Activated T-helper 1 cell treated with anti-CD3 and anti-CD28 coated beads, Interleukin-2, amount 50 U/mL, for 16 hours (primary cell): Measurements from ENCODE around the gene CBFA2T2.
"Not testable (repeated sequence)": the region's sequence is repeated elsewhere in the genome, so short reads cannot be mapped to it uniquely, and the experiment has no call there.

Source experiments
- DNase-seq, 2 donors: peaks; one replicate each; pipeline ENCODE4 v3.0.0-alpha.2; 2020; ENCODE audit warnings: low read depth in 1 of 2, low spot score in 1 of 2

CBFA2T2 gene

DNA sequence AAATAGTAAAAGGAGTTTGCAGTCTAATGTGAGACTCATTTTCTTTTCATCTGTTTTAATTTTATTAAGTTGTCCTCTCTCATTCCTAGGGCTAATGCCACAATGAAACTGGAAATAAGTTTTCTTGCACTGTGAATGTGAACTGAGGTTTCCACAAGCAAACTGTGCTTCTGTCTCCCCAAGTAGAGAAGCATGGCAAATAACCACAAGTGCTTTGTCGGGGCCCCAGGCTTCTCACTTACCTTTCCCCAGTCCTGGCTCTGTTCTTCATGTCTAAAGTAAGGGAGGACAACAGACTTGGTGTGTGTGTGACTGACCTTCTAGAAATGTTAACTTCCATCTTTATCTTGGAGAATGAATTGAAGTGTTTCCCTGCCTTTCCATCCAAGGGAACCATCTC is 80.8 kb downstream of the CBFA2T2 start:
- no peak for DNase-seq

DNA sequence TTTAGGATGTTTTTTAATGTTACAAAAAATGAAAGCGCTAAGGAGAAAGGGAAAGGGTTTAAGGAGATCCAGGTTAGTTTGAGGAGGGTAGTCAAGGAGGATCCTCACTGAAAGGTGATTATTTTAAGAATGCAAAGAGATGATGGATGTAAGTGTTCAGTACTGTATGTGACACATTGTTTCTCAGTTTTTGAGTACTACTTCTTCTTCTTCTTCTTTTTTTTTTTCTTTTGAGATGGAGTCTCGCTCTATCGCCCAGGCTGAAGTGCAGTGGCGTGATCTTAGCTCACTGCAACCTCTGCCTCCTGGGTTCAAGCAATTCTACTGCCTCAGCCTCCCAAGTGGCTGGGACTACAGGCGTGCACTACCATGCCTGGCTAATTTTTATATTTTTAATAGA is 83.4 kb downstream of the CBFA2T2 start:
- not testable (repeated sequence) for DNase-seq

DNA sequence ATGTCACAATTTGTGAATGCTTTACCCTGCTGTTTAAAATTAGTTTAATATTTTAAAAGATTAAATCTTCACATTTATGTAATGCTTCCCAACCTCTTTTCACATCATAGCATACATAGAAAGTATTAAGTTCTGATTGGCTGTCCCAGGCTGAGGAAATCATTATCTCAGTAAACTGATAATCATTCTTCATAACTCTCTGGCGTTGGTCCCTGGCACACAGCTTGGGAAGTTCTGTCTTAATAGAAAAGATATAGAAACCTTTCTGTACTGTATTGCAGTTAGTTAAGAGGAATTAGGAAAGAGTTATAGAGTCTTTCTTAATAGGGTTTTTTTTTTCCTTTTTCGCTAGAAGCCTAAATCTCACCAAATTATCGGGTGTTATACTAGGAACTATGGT is 85.4 kb downstream of the CBFA2T2 start:
- DNase-seq: no peak

DNA sequence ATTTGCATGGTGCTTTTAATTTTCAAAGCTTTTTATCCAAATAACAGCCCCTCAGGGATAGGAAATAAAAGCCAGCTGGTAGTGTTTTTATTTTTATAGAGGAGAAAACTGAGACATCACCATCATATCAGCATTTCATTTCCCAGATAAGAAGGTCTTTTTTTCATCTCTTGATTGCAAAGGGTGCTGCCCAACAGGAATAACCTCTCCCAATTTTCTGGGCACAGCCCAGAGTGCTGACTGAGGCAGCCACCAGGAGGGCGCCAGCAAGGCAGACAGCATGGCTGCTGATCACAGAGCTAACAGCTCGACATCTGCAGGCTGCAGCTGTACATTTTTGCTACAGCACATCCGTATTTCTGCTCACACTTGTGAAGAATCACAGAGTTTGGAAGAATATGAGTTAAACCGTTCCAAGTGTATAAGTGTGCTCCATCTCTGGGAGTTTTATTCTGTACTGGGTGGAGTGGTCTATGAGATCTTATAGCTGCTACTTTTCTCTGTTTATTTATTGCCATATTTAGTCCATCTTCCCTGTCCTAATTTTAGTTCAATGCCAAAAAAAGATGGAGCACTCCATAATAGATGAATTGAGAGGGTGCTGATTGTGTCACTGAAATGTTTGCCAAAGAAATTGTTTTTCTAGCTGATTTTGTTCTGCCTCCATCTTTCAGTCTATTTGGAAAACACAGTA is 86.7 kb downstream of the CBFA2T2 start:
- DNase-seq: no peak

DNA sequence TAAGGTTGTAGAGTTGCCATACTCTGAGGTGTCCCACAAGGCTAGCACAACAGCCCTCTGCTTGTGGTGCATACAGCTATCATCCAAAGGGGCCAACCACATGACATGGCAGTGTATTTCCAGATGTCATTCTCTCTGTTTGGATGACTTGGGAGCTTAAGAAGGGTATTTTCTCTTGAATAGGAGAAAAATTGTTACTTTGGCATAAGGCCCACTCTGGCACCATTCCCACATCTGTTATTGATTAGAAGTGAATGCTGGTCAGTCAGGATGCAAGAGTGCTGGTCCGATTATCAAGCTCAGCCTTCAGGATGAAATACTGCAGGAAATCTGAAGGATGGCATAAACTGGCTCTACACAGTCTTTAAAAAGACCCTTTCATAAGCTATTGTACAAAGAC is 88.6 kb downstream of the CBFA2T2 start:
- DNase-seq: no peak

DNA sequence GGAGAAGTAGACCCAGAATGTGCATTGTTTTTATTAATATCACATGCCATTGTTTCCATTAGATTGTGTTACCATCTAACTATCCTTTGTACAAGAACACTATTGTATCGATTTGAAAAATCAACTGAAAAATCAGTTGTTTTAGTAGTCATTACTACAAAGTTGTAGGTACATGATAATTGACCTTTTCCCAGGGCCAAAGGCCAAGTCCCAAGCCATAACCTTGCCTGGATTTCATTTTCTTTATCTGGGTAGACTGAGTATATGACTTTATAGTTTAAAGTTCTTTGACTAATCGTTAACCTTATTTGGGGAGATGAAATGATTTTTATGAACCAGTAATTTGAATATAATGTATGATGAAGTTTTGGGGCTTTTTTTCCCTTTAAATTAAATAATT is 93.2 kb downstream of the CBFA2T2 start:
- no peak for DNase-seq

DNA sequence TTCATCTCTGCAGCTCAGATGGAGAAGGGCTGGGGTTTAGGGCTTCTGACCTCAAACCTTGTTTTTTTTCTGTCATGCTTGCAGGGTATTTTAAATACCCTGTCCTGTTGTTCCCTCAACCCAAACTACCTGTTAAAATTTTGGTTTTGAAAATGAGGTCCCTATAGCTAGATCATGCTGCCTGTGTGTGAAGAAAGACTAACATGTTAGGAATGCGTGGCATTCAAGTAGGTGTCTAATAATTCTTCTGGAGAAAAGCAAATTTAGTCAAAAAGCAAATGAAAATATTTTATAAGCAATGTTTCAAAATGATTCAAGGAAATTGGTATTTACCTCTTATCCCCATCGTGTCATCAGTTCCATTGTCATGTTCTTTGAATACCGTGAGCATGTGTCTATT is 95.1 kb downstream of the CBFA2T2 start:
- no peak for DNase-seq

DNA sequence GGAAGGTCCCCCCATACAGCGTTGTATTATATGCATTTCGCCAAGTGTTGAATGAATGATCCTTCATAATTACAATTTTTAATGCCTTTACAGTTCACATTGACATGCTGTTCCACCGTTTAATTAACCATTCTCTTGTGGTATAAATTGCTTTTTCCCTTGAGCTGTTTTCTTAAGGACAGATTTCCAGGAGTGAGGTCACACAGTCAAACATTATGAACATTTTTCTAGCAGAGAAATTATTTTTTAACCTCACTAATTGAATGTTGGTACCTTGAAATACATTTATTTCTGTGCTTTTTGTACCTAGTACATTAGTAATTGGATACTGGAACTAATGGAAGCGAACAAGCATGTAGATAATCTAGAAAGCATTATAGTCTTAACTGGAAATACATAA is 95.5 kb downstream of the CBFA2T2 start:
- no peak for DNase-seq

DNA sequence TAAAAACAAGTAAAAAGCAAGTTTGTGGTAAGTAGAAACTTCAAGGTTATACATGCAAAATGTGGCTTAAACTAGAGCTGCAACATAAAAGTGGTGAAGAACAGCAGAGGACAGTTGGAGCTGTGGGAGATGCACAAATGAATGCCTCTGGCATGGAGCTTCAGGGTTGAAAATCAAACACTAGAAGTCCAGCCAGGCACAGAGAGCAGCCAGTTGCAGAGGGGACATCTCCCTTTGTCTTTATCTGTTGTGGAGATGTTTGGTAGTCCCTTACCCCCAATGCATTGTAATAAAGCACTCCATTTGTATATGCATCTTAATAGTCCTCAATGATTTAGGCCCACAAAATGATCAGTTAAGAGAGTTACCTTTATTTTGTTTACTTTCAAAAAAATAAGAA is 99.2 kb downstream of the CBFA2T2 start:
- DNase-seq: no peak

DNA sequence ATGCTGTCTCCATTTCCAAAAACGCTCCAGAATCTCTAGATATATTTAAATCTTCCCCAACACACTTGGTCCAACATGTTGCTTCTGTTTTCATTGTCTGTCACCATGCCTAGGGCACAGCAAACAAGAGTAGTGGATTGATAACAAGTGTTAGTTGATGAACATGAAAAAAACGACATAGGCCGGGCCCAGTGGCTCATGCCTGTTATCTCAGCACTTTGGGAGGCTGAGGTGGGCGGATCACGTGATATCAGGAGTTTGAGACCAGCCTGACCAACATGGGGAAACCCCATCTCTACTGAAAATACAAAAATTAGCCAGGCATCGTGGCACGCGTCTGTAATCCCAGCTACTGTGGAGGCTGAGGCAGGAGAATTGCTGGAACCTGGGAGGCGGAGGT is 102.0 kb downstream of the CBFA2T2 start:
- peak in 1 of 2 donors; percentile 48 for DNase-seq

DNA sequence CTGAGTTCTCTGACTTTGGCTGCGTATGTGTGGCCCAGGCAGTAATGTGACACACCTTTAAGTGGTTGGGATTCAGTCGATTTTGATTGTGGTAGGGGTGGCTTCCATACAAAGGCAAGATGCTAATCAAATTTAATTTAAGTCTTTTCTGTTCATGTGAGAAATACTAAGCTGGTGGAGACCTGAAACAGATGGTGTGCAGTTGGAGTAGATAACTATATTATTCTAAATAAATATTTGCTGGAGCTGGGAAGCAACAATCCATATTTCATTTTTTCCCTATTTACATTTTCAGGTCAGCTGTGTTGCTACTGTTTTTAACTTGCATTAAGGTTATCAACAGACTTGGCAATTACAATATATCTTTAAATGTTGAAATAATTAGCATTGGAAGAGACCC is 104.8 kb downstream of the CBFA2T2 start:
- DNase-seq: no peak

DNA sequence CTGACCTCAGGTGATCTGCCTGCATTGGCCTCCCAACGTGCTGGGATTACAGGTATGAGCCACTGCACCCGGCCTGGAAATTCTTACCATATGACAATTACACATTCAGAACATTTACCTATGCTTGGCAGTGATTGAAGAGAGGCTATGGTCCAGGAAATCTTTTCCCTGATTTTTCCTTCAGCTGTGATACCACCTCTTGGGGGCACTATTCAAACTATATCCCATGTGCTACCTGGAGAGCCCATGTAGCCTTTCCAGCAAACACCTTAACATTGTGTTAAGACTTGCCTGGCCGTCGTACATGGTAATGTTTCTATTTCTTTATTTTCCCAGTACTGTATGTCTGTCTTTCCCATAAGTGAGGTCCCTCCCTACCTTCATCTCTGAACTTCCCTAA is 110.5 kb downstream of the CBFA2T2 start:
- DNase-seq: no peak

DNA sequence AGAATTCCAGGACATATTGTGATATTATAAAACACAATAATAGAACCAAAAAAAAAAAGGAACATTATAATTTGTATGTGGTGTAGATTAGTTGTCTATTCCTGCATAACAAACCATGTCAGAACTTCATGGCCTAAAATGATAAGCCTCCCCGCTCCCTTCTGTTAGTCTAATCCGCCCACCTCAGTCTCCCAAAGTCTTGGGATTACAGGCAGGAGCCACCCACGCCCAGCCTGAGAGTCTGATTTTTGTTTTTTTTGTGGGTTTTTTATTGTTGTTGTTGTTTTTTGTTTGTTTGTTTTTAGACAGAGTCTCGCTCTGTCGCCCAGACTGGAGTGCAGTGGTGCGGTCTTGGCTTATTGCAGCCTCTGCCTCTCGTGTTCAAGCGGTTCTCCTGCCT is 111.1 kb downstream of the CBFA2T2 start:
- no peak for DNase-seq

DNA sequence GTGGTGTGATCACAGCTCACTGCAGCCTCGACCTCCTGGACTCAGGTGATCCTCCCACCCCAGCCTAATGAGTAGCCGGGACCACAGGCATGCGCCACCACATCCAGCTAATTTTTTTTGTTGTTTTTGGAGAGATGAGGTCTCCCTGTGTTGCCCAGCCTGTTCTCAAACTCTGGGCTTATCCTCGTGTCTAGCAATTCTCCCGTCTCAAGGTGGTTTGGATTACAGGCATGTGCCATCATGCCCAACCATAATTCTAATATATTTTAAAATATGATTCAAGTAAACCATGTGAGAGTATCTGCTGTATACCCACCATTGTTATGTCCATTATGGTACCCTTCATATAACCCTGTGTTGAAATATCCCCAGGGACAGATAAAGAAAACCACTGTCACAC is 112.0 kb downstream of the CBFA2T2 start:
- DNase-seq: no peak

DNA sequence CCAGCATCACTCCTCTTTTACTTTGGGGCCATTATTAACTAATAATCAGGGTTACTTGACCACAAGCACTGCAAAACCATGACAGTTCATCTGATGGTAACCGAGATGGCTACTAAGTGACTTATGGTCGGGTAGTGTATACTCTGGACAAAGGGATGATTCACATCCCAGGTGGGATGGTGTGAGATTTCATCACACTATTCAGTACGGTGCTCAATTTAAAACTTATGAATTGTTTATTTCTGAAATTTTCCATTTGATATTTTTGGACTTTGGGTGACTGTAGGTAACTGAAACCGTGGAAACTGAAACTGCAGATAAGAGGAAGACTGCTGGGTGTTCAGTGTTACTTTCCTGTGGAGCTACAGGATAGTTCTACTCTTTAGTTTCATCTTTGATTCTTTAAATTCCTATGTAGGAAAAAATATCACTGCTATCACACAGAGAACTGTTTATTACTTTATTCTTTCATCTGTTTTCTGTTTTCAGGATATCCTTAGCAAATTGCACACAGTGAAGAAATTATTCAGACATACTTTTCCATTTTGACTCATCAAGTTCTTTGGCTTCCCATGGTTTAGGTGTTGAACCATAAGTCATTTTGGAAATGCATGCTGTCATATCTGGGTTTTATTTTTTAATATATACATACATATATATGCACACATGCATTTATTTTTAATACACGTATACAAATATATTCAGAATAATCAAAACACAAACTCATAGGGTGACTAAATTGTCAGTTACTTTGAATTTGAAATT is 113.1 kb downstream of the CBFA2T2 start:
- DNase-seq: no peak

DNA sequence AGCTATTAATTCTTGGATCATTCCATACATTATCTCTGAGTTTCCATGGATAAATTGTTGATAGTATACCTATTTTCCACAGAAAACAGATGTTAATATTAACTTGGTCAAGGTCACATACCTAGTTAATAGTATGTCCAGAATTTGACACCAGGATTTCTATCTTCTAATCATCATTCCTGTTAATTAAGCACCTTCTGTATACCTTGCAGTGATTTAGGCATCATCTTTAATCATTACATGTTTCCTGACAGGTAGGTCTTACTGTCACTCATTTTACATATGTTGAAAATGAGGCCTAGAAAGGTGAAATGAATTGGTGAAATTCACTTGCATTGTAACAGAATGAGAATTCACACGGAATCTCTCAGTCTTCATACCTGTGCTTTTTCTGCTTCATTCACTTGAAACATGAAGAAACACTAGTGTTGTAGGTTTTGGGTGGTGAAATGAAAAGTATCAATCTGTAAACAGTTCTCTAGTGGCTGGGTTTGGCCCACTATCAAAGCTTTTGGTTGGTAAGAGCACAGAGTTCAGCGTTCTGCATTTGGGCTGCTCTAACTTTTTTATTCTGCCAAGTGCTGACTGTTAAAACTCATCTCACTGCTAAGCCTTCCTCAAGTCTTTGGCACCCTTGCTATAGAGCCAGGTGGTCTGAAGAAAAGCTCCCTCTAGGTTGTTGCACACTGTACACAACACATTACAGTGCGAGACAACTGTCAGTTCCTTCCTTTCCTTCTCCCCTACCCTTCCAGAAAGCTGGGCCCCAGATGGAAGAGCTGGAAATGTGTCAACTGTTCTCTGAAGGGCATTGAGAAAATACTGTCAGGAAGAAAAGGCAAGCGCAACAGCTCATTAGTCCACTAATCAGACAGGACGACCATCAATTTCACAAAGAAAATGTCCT is 114.4 kb downstream of the CBFA2T2 start:
- DNase-seq: no peak

DNA sequence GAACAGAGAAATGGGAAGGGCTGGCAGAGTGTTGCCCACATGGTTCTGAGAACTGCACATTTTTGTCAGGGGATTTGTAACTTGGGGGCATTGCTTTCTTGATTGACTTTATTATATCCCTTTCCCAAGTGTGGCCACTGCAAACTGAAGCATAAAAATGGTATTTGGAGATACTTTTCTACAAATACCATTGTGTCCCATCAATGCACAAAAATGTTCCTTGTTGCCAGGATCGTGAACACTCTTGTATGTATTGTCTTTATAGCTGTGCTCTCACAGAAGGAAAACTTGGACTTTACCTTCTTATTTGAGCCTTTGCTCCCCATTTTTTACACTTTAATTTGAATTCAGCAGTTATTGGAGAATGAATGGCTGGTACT is 115.1 kb downstream of the CBFA2T2 start:
- DNase-seq: no peak

DNA sequence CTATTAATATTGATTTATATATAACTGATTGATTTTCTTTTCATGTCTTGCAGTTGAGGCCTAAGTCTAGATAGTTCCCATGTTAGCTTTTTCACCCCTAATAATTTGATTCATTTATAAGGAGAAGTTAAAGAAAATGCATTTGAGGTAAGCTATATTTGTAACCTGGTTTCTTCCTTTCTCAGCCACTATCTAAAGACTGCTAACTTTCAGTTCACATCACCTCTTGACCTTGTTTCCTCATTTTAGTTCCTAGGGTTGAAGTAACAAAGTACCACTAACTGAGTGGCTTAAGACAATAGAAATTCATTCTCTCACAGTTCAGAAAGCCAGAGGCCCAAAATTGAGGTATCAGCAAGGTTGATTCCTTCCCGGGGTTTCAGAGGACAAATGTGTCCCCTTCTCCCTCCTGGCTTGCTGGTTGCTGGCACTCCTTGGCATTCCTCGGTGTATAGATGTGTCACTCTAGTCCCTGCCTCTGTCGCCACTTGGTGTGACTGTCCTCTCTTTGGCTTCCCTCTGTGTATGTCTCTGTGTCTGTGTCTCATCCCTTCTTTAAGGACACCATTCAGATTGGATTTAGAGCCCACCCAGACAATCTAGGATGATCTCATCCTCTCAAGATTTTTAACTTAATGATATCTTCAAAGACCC is 116.3 kb downstream of the CBFA2T2 start:
- DNase-seq: no peak

DNA sequence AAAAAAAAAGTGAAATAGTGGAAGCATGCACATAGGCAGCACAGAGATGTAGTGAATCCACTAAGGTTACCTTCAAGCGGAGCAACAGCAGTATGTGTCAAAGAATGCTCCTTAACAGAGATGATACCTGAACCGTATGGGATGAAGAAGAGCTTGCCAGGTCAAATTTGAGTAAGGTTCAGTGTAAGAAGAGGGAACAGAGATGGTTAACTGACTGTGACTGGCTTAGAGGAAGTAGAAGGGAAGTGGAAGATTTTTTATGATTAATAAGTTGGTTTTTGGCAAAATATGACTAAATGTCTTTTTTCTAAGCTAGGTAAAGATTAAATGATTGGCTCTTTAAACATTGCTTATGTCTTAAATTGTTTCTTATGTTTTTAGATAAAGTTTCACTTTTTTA is 119.6 kb downstream of the CBFA2T2 start:
- DNase-seq: no peak

DNA sequence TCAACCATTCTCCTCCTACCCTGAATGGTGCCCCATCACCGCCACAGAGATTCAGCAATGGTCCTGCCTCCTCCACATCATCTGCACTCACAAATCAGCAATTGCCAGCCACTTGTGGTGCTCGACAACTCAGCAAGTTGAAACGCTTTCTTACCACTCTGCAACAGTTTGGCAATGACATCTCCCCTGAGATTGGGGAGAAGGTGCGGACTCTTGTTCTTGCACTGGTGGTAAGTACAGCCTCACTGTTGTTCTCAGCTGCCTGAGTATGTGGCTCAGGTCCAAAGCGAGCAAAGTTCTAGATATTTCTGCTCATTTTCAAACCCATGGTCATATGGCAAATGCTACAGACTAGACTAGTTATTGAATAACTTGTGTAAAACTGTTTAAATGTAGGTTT is 121.2 kb downstream of the CBFA2T2 start:
- no peak for DNase-seq

DNA sequence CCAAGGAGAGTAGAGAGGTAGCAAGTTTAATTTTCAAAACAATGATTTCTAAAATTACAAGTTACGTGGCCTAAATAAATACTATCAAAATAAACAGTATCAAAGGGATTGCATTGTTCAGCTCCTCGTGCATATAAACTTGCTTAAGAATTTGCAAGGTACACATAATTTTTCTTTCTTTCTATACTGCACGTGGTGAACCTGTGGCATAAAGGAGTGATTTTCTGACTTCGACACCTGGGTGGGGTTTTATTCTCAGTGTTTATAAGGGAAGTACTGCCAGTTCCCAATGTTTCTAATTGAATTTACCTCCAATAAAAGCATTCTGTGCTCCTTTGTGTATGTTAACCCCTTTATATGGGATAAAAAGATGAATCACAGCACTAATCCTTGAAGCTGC is 122.1 kb downstream of the CBFA2T2 start:
- DNase-seq: no peak
